ENCODE results near the gene FOXO4.

Gene FOXO4

DNA sequence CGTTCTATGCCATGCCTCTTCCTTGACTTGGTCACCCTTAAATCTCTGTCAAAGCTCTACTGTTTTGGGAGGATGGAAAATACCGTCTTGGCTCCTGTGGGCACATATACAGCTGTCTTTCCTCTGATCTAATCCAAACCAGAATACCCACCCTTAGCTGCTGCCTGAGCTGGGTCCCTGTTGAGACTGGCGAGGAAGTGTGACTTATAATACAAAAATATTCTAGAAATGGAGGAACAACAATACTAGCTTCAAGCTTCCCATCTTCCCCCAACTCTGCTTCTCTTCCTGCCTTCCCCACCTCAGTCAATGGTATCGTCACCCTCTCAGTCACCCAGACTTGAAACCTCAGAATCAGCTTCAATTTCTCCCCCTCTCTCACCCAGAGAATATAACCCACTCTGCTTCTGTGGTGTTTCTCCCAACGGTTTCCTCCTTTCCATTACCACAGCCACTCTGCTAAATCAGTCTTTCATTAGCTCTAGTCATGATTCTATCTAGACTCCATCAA lies 16.3 kb downstream of the FOXO4 start:
- peaks cover 22% of the 10 kb centered on the region for H3K79me2 ChIP-seq (ENCODE audit: low read length)
- H3K9me3 ChIP-seq (replicated peaks; ENCODE audit: insufficient read depth, low read length) = no peaks in the 10 kb centered on the region
- no peaks in the 10 kb centered on the region for H3K36me3 ChIP-seq (replicated peaks; ENCODE audit: insufficient read depth, low read length)
- peak overlapping the region; percentile 83 for H3K9ac ChIP-seq (ENCODE audit: low read length)
- DNase-seq = no peak
- H3K4me2 ChIP-seq (ENCODE audit: low read depth, low read length) = peak overlapping the region; percentile 84
- H4K20me1 ChIP-seq (ENCODE audit: insufficient read depth, low read length) = no peaks in the 10 kb centered on the region
- peak overlapping the region; percentile 78 for H3K4me3 ChIP-seq (ENCODE audit: low read length)
- peak overlapping the region; percentile 93 for H3K27ac ChIP-seq (ENCODE audit: low read length)
- no peaks in the 10 kb centered on the region for H3K9me2 ChIP-seq (replicated peaks; ENCODE audit: insufficient read depth, low read length)
- H3K4me1 ChIP-seq (ENCODE audit: low read length) = peaks cover 21% of the 10 kb centered on the region
- TF ChIP-seq EZH2phosphoT487 (IDR thresholded peaks at IDR 0.05; ENCODE audit: low read length) (no peak), EZH2 (optimal IDR thresholded peaks at IDR 0.05; ENCODE audit: low read depth, low read length) (no peak)
- TF ChIP-seq, protein P1, sequence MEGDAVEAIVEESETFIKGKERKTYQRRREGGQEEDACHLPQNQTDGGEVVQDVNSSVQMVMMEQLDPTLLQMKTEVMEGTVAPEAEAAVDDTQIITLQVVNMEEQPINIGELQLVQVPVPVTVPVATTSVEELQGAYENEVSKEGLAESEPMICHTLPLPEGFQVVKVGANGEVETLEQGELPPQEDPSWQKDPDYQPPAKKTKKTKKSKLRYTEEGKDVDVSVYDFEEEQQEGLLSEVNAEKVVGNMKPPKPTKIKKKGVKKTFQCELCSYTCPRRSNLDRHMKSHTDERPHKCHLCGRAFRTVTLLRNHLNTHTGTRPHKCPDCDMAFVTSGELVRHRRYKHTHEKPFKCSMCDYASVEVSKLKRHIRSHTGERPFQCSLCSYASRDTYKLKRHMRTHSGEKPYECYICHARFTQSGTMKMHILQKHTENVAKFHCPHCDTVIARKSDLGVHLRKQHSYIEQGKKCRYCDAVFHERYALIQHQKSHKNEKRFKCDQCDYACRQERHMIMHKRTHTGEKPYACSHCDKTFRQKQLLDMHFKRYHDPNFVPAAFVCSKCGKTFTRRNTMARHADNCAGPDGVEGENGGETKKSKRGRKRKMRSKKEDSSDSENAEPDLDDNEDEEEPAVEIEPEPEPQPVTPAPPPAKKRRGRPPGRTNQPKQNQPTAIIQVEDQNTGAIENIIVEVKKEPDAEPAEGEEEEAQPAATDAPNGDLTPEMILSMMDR (IDR thresholded peaks at IDR 0.05; ENCODE audit: low read length) = no peak
- H2AFZ ChIP-seq (ENCODE audit: low read length) = peak overlapping the region; percentile 5; the same call in 1 of the 2 replicates
- 0 out of 2 replicates have a peak, but pooled peaks cover 3% of the 10 kb centered on the region for H3F3A ChIP-seq (ENCODE audit: insufficient read depth, low read length)
- H3K27me3 ChIP-seq (replicated peaks; ENCODE audit: insufficient read depth, low read length) = no peaks in the 10 kb centered on the region

DNA sequence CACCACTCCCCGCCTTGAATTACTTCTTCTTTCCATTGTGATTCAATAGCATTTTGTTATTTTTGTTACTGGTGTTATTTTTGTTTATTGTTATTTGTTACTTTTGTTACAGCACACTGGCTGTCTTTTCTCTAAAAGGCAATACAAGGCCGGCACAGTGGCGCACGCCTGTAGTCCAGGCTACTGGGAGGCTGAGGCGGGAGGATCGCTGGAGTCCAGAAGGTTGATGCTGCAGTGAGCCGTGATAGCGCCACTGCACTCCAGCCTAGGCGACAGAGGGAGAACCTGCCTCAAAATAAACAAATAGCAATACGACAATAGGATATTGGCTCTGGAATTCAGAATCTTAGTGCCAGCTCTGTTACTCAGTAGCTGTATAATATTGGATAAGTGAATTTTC lies 21.7 kb downstream of the FOXO4 start:
- H4K20me1 ChIP-seq (ENCODE audit: insufficient read depth, low read length) = no peaks in the 10 kb centered on the region
- H3K36me3 ChIP-seq (replicated peaks; ENCODE audit: insufficient read depth, low read length) = no peaks in the 10 kb centered on the region; the same call in 1 of the 2 replicates
- peaks cover 9% of the 10 kb centered on the region for H3K4me1 ChIP-seq (ENCODE audit: low read length)
- H3K9me3 ChIP-seq (replicated peaks; ENCODE audit: insufficient read depth, low read length) = no peaks in the 10 kb centered on the region
- DNase-seq = no peak
- peaks cover 8% of the 10 kb centered on the region for H3K79me2 ChIP-seq (ENCODE audit: low read length)
- no peaks in the 10 kb centered on the region for H3K27me3 ChIP-seq (replicated peaks; ENCODE audit: insufficient read depth, low read length)
- H3F3A ChIP-seq (ENCODE audit: insufficient read depth, low read length) = no peaks in the 10 kb centered on the region
- no peak overlapping the region for H3K27ac ChIP-seq (ENCODE audit: low read length)
- TF ChIP-seq, protein P1 (IDR thresholded peaks at IDR 0.05; ENCODE audit: low read length) = no peak
- no peaks in the 10 kb centered on the region for H3K9me2 ChIP-seq (replicated peaks; ENCODE audit: insufficient read depth, low read length)
- no peak overlapping the region for H3K4me3 ChIP-seq (ENCODE audit: low read length)
- H2AFZ ChIP-seq (ENCODE audit: low read length) = no peak overlapping the region
- H3K4me2 ChIP-seq (ENCODE audit: low read depth, low read length) = no peak overlapping the region
- H3K9ac ChIP-seq (ENCODE audit: low read length) = no peak overlapping the region

DNA sequence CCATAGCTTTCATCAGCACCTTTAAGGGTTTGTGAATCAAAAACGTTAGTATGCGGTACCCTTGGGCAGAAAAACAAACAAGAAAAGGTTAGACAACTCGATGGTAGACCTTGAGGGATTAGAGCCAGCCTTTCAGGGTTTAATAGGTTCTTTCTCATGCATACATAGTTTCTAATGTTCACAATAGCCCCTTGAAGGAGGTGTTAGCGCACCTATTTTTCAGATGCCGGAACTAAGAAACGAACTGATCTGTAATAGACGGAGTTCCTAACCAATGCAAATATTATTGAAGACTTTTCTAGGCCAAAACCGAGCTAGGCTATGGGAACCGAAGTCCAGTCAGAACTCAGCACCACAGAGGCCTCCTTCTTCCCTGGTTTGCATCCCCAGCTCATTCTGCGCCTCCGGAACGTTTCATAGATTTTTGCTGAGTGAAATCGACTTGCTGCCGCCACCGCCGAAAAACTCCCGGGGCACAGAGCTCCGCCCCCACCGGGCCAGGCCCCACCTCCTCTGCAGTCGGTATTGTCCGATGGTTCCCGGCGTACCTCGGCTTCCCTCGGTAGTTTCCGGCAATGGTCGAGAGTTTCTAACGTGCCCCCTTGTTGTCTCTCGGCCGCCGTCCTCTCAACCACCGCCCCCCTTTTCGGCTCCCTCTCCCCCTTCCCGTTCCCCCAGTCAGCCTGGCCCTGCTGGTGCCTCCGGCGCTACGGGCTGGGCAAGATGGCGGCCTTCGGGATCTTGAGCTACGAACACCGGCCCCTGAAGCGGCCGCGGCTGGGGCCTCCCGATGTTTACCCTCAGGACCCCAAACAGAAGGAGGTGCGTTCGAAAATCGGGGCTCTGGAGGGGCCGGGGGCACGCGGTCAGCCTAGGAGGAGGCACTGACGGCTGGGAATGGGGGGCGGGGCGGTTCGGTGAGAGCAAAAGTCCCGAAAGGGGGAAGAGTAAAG lies 22.7 kb downstream of the FOXO4 start, which contains the start of gene MED12:
Gene MED12 (plus strand): TSS at position 565 of the 953 bp plus-strand sequence. CDS start 159 bp downstream, at position 724.
- H3K9me2 ChIP-seq (replicated peaks; ENCODE audit: insufficient read depth, low read length) = no peaks in the 10 kb centered on the region
- no peaks in the 10 kb centered on the region for H3K27me3 ChIP-seq (replicated peaks; ENCODE audit: insufficient read depth, low read length)
- H3K27ac ChIP-seq (ENCODE audit: low read length) = peak within 1 kb of the TSS; percentile 3; the same call in 1 of the 2 replicates
- H3K36me3 ChIP-seq (replicated peaks; ENCODE audit: insufficient read depth, low read length) = no peaks in the 10 kb centered on the region; the same call in 1 of the 2 replicates
- peak within 1 kb of the TSS; percentile 65 for H2AFZ ChIP-seq (ENCODE audit: low read length)
- 0 out of 2 replicates have a peak, but pooled peaks cover 3% of the 10 kb centered on the region for H3K4me1 ChIP-seq (ENCODE audit: low read length)
- H3K79me2 ChIP-seq (ENCODE audit: low read length) = peaks cover 8% of the 10 kb centered on the region
- no peak for TF ChIP-seq EZH2phosphoT487 (IDR thresholded peaks at IDR 0.05; ENCODE audit: low read length)
- TF ChIP-seq, protein P1 (IDR thresholded peaks at IDR 0.05; ENCODE audit: low read length) = no peak
- TF ChIP-seq EZH2 (optimal IDR thresholded peaks at IDR 0.05; ENCODE audit: low read depth, low read length) = no peak
- H3K9ac ChIP-seq (ENCODE audit: low read length) = peak within 1 kb of the TSS; percentile 89
- H3K4me3 ChIP-seq (ENCODE audit: low read length) = peak within 1 kb of the TSS; percentile 74
- no peaks in the 10 kb centered on the region for H4K20me1 ChIP-seq (ENCODE audit: insufficient read depth, low read length)
- H3F3A ChIP-seq (ENCODE audit: insufficient read depth, low read length) = no peaks in the 10 kb centered on the region
- H3K4me2 ChIP-seq (ENCODE audit: low read depth, low read length) = peak within 1 kb of the TSS; percentile 57
- no peaks in the 10 kb centered on the region for H3K9me3 ChIP-seq (replicated peaks; ENCODE audit: insufficient read depth, low read length)
- peak; percentile 71 for DNase-seq

All from MM.1S (cell line).